H1 (cell line): ENCODE measurements around the gene CTF1. TPM values are rescaled to one million over a fixed set of nuclear protein-coding genes. Genes with fewer than 3 reads are reported as not detected.

ENCODE experiments used
- CTCF ChIA-PET: fragments of 300-600 bp; sonication (Branson Sonifier 250); formaldehyde crosslinking; loops from one replicate; lab custom pipeline; 2021; ENCODE audit not compliant: partially characterized antibody; lab: Charles Lee
- POLR2A ChIA-PET: fragments of 300-600 bp; sonication (Branson Sonifier 250); formaldehyde crosslinking; loops from one replicate; lab custom pipeline; 2021; ENCODE audit warnings: inconsistent platforms; ENCODE audit not compliant: partially characterized antibody; lab: Charles Lee
- DNase-seq, 2 experiments: peaks; one replicate each; pipeline versions ENCODE4 v3.0.0 to v3.0.0-alpha.2; 2010 to 2022; ENCODE audit warnings: low spot score in 2 of 2, low read depth in 1 of 2, mixed read lengths in 1 of 2
- FAIRE-seq: peaks from 2 replicates; lab custom pipeline; 2011; peaks lifted over from hg19 to GRCh38; lab: Jason Lieb, UNC
- H2AFZ ChIP-seq: 2 replicates; pipeline ENCODE4 v1.8.1; 2012; ENCODE audit warnings: low read length, inconsistent platforms
- H2AK5ac ChIP-seq: 2 replicates; pipeline ENCODE4 v1.6.1; 2013; ENCODE audit warnings: low read depth, low read length
- H2BK120ac ChIP-seq: replicated peaks from 2 replicates; pipeline ENCODE3; 2013; ENCODE audit warnings: low read depth, low read length, inconsistent platforms
- H2BK12ac ChIP-seq: 2 replicates; pipeline ENCODE4 v1.6.1; 2013; ENCODE audit warnings: low read depth, low read length
- H2BK15ac ChIP-seq: 2 replicates; pipeline ENCODE4 v1.6.1; 2013; ENCODE audit warnings: low read length
- H2BK20ac ChIP-seq: 2 replicates; pipeline ENCODE4 v1.6.1; 2013; ENCODE audit warnings: low read length
- H2BK5ac ChIP-seq: 2 replicates; pipeline ENCODE4 v1.6.1; 2013; ENCODE audit warnings: low read depth, low read length
- H3K14ac ChIP-seq: 2 replicates; pipeline ENCODE4 v1.6.1; 2013; ENCODE audit warnings: inconsistent platforms; ENCODE audit not compliant: insufficient read length
- H3K18ac ChIP-seq: 2 replicates; pipeline ENCODE4 v1.6.1; 2013; ENCODE audit warnings: low read length; ENCODE audit errors: extremely low read depth
- H3K23ac ChIP-seq: 2 replicates; pipeline ENCODE4 v1.6.1; 2013; ENCODE audit warnings: inconsistent platforms; ENCODE audit not compliant: insufficient read length
- H3K23me2 ChIP-seq: 2 replicates; pipeline ENCODE4 v1.6.1; 2013; ENCODE audit warnings: low read depth, low read length
- H3K27ac ChIP-seq: 2 replicates; pipeline ENCODE4 v1.6.1; 2011; ENCODE audit warnings: low read depth, low read length, inconsistent platforms
- H3K27me3 ChIP-seq, 4 experiments: replicated peaks in 1 of 4; 1 replicate in 1 of 4; 2 replicates in 3 of 4; pipeline versions ENCODE4 v1.6.1 to v1.8.1; 2011 to 2013; ENCODE audit warnings: low read length in 3 of 4, mild to moderate bottlenecking in 3 of 4, inconsistent platforms in 2 of 4, mixed read lengths in 2 of 4, moderate library complexity in 1 of 4; ENCODE audit not compliant: control insufficient read depth in 3 of 4, insufficient read depth in 3 of 4; ENCODE audit errors: extremely low read depth in 1 of 4
- H3K36me3 ChIP-seq, 4 experiments: 2 replicates each; pipeline versions ENCODE4 v1.6.1 to v1.8.1; 2011 to 2013; ENCODE audit warnings: mild to moderate bottlenecking in 4 of 4, low read length in 3 of 4, moderate library complexity in 2 of 4, control low read depth in 1 of 4, inconsistent platforms in 1 of 4; ENCODE audit not compliant: insufficient read depth in 4 of 4, control insufficient read depth in 2 of 4
- H3K4ac ChIP-seq: replicated peaks from 2 replicates; pipeline ENCODE3; 2013; ENCODE audit warnings: low read length, low read depth, mixed read lengths, inconsistent platforms; ENCODE audit not compliant: insufficient read length
- H3K4me1 ChIP-seq, 4 experiments: replicated peaks in 1 of 4; 1 replicate in 1 of 4; 2 replicates in 3 of 4; pipeline versions ENCODE4 v1.6.1 to v1.8.1; 2011 to 2013; ENCODE audit warnings: low read length in 3 of 4, inconsistent platforms in 2 of 4, mixed read lengths in 1 of 4; ENCODE audit not compliant: insufficient read depth in 4 of 4, control insufficient read depth in 3 of 4
- H3K4me2 ChIP-seq, 2 experiments: 2 replicates each; pipeline versions ENCODE4 v1.6.1 to v1.8.1; 2011 to 2013; ENCODE audit warnings: low read depth in 2 of 2, low read length in 2 of 2, control low read depth in 1 of 2, inconsistent platforms in 1 of 2, mild to moderate bottlenecking in 1 of 2; ENCODE audit not compliant: insufficient read depth in 1 of 2
- H3K4me3 ChIP-seq, 4 experiments: fragments of 200-600, 300-600 bp in 1 of 4; sonication (generic), shearing (Covaris generic), sonication (Bioruptor Twin) in 1 of 4; 2 replicates each; pipeline versions ENCODE4 v1.5.1 to v1.8.1; 2011 to 2016; ENCODE audit warnings: low read length in 4 of 4, low read depth in 3 of 4, control low read depth in 2 of 4, inconsistent platforms in 2 of 4, mild to moderate bottlenecking in 2 of 4, mixed read lengths in 1 of 4, moderate library complexity in 1 of 4; ENCODE audit not compliant: insufficient read depth in 2 of 4; ENCODE audit errors: extremely low read depth in 1 of 4
- H3K56ac ChIP-seq: replicated peaks from 2 replicates; pipeline ENCODE3; 2013; ENCODE audit warnings: low read depth, mild to moderate bottlenecking, mixed read lengths, low read length, inconsistent platforms; ENCODE audit not compliant: insufficient read length
- H3K79me1 ChIP-seq: 2 replicates; pipeline ENCODE4 v1.6.1; 2013; ENCODE audit warnings: low read depth, low read length, control low read depth
- H3K79me2 ChIP-seq, 2 experiments: 2 replicates each; pipeline versions ENCODE4 v1.6.1 to v1.8.1; 2012 to 2013; ENCODE audit warnings: low read length in 2 of 2, mild to moderate bottlenecking in 2 of 2, inconsistent platforms in 1 of 2; ENCODE audit not compliant: insufficient read depth in 2 of 2, control insufficient read depth in 1 of 2
- H3K9ac ChIP-seq, 4 experiments: replicated peaks in 1 of 4; 1 replicate in 1 of 4; 2 replicates in 3 of 4; pipeline versions ENCODE4 v1.6.1 to v1.8.1; 2011 to 2013; ENCODE audit warnings: low read depth in 3 of 4, low read length in 3 of 4, control low read depth in 2 of 4, mild to moderate bottlenecking in 2 of 4, moderate library complexity in 2 of 4, inconsistent platforms in 1 of 4; ENCODE audit errors: extremely low read depth in 1 of 4
- H3K9me3 ChIP-seq, 2 experiments: 2 replicates each; pipeline versions ENCODE4 v1.6.1 to v1.8.1; 2012 to 2013; ENCODE audit warnings: mild to moderate bottlenecking in 2 of 2, moderate library complexity in 2 of 2, control low read depth in 1 of 2, inconsistent platforms in 1 of 2, low read depth in 1 of 2, low read length in 1 of 2, mixed read lengths in 1 of 2; ENCODE audit not compliant: insufficient read depth in 2 of 2
- H4K20me1 ChIP-seq, 2 experiments: replicated peaks in 1 of 2; 2 replicates each; pipeline versions ENCODE3 to v1.8.1; 2011 to 2013; ENCODE audit warnings: inconsistent platforms in 2 of 2, low read length in 2 of 2, mild to moderate bottlenecking in 1 of 2; ENCODE audit not compliant: insufficient read depth in 2 of 2, control insufficient read depth in 1 of 2
- H4K5ac ChIP-seq: 2 replicates; pipeline ENCODE4 v1.6.1; 2013; ENCODE audit warnings: low read length, low read depth, mixed read lengths, inconsistent platforms; ENCODE audit not compliant: insufficient read length
- H4K8ac ChIP-seq: 2 replicates; pipeline ENCODE4 v1.8.0; 2013; ENCODE audit warnings: mild to moderate bottlenecking, moderate library complexity, low read length, inconsistent platforms; ENCODE audit not compliant: insufficient read depth; ENCODE audit errors: extremely low read depth
- H4K91ac ChIP-seq: replicated peaks from 2 replicates; pipeline ENCODE3; 2013; ENCODE audit warnings: low read length, mixed read lengths, inconsistent platforms; ENCODE audit not compliant: insufficient read length
- WGBS, 2 experiments: shearing (Covaris generic) in 1 of 2; methylation state at CpG; one replicate each; pipeline versions ENCODE4 v1.1.6 to v1.1.7; 2013 to 2015; ENCODE audit warnings: low lambda C conversion rate in 2 of 2, mixed read lengths in 2 of 2, inconsistent platforms in 1 of 2, low coverage in 1 of 2, missing lambda C conversion rate in 1 of 2; ENCODE audit not compliant: insufficient replicate concordance in 2 of 2, insufficient coverage in 1 of 2, insufficient read length in 1 of 2; ENCODE audit errors: extremely low coverage in 1 of 2, missing lambda C conversion rate in 1 of 2; 5-methylcytosine and 5-hydroxymethylcytosine counted together
- polyA plus RNA-seq, 7 experiments: library from polyadenylated mRNA; depleted of rRNA in 3 of 7; stranded (reverse) in 5 of 7; unstranded in 2 of 7; fragments of >200 nt in 5 of 7; fragments of 200-250 nt in 2 of 7; gene quantifications; 1 replicate in 5 of 7; 2 replicates in 1 of 7; 4 replicates in 1 of 7; pipeline versions ENCODE4 v1.2.1 to v1.2.3, GENCODE V29; 2011 to 2013; ENCODE audit warnings: missing spikeins in 2 of 7, mixed read lengths in 2 of 7
- total RNA-seq: library from RNA; stranded (reverse); fragmentation: NEBNext Ultra II Directional; extraction: Animal tissue kit (Norgen Biotek cat#: 25700); gene quantifications from 2 replicates; pipeline ENCODE4 v1.2.1, GENCODE V29; 2021

CTF1 gene
- total and polyA plus RNA-seq, 2 of the 8 experiments (the other 6 are each of a cell fraction or from before 2014, with no cell fraction given): 0.97 to 3.4 TPM

DNA sequence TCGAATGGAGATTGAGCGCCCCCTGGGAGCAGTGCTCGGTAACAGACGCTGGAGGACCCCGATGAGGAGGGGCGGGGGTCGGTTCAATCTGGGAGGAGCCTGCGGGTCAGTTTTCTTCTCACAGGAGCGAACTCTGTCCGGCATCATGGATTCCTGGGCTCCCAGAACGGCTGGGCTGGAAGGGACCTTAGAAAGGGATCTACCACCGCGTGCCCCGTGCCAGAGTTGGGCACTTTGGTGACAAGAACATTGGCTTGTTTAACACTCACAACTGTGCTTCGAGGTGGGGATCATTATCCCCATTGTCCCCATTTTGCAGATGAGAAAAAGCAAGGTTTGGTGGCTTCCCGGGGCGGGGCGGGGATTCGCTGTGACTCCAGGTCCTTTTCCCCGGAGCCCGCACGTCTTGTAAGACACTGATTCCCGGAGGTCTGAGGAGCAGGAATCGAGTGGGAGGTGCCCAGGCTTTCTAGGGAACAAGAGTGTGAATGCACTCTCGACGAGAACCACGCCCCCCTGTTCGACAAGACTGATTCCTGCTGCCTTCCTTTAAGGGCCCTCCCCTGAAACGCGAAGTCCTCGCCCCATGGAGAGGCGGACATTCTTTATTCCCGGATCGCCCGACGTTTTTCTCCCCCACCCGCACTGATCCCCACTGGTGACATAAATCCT lies 25.5 kb downstream of the CTF1 start:
- no peak overlapping the region for H2BK15ac ChIP-seq
- peaks cover 2 to 3% of the 10 kb centered on the region in 2 experiments for H4K20me1 ChIP-seq
- H4K8ac ChIP-seq: peak overlapping the region; percentile 94
- 1% methylated on average over 37 of the region's 37 CpGs; no CpG with 5 or more reads in 1 of the 2 experiments for WGBS, 2 experiments
- peaks cover 0 to 2% (median 0%) of the 10 kb centered on the region in 4 experiments; a peak in 2 of 8 replicates for H3K36me3 ChIP-seq
- peak overlapping the region; percentile 54 to 88 (median 72) for H3K4me3 ChIP-seq
- H3K27ac ChIP-seq: peak overlapping the region; percentile 57
- H3K79me1 ChIP-seq: peaks cover 4% of the 10 kb centered on the region
- peaks cover 8% of the 10 kb centered on the region; the same call in 1 of the 2 replicates for H3K23me2 ChIP-seq
- no peak overlapping the region for H3K23ac ChIP-seq
- no peaks in the 10 kb centered on the region for H3K27me3 ChIP-seq
- peak overlapping the region; percentile 80 for H4K5ac ChIP-seq
- peak overlapping the region; percentile 39; the same call in 1 of the 2 replicates for H3K18ac ChIP-seq
- peak overlapping the region; percentile 55 to 91 for H3K4me2 ChIP-seq
- peak overlapping the region; percentile 46 for H2BK5ac ChIP-seq
- FAIRE-seq (peak; percentile 84), DNase-seq (peak; percentile 90 to 98)
- H3K56ac ChIP-seq: no peak overlapping the region
- no peak overlapping the region for H3K14ac ChIP-seq
- H2BK12ac ChIP-seq: no peak overlapping the region
- no peaks in the 10 kb centered on the region for H3K9me3 ChIP-seq
- H3K9ac ChIP-seq: peak overlapping the region in 3 of 4 experiments; percentile 54 to 58 (median 56); a peak in 5 of 7 replicates
- H2AK5ac ChIP-seq: no peak overlapping the region
- H3K79me2 ChIP-seq: peaks cover 0 to 10% of the 10 kb centered on the region in 2 experiments; a peak in 2 of 4 replicates
- H2AFZ ChIP-seq: peak overlapping the region; percentile 83
- no peak overlapping the region for H2BK20ac ChIP-seq
- peaks cover 0 to 5% (median under 1%) of the 10 kb centered on the region in 4 experiments; a peak in 3 of 7 replicates for H3K4me1 ChIP-seq
- ChIA-PET CTCF (interaction anchor here (0.8 to 8.0 kb wide), 3 partner anchors 20 to 77 kb away, joined by 4 to 63 read pairs (median 8); no protein-coding TSS in a partner anchor), POLR2A (interaction anchor here (0.7 to 1.6 kb wide), 8 partner anchors 14 to 147 kb away, joined by 3 to 4 read pairs (median 3); no protein-coding TSS in a partner anchor)
- no peak overlapping the region for H2BK120ac ChIP-seq
- no peak overlapping the region for H3K4ac ChIP-seq
- H4K91ac ChIP-seq: no peak overlapping the region
